Activated CD8-positive, alpha-beta memory T cell treated with anti-CD3 and anti-CD28 coated beads, Interleukin-2, amount 50 U/mL, for 24 hours (primary cell): Measurements from ENCODE around the gene RASSF3.
"Not testable (repeated sequence)": the region's sequence is repeated elsewhere in the genome, so short reads cannot be mapped to it uniquely, and the experiment has no call there.

Experiments
- DNase-seq: peaks from one replicate; pipeline ENCODE4 v3.0.0-alpha.2; 2020; ENCODE audit errors: extremely low read depth

The RASSF3 gene

GRCh38 chr12:64633011-64633939 is 23.0 kb downstream of the RASSF3 start:
- DNase-seq: no peak

GRCh38 chr12:64633940-64634337 is 23.6 kb downstream of the RASSF3 start:
- no peak for DNase-seq

GRCh38 chr12:64634508-64635092 is 24.3 kb downstream of the RASSF3 start:
- DNase-seq: no peak

GRCh38 chr12:64635356-64635998 is 25.2 kb downstream of the RASSF3 start:
- DNase-seq: no peak

GRCh38 chr12:64636856-64637255 is 26.6 kb downstream of the RASSF3 start:
- DNase-seq: no peak

- DNase-seq: no peak
Observed at GRCh38 chr12:64639466-64639865, 29.2 kb downstream of the RASSF3 start.

- no peak for DNase-seq
Observed at GRCh38 chr12:64646318-64646717, 36.0 kb downstream of the RASSF3 start.

GRCh38 chr12:64649487-64649886 is 39.2 kb downstream of the RASSF3 start:
- DNase-seq: no peak

GRCh38 chr12:64650762-64651161 is 40.5 kb downstream of the RASSF3 start:
- no peak for DNase-seq

GRCh38 chr12:64652346-64652745 is 42.1 kb downstream of the RASSF3 start:
- no peak for DNase-seq

- no peak for DNase-seq
Observed at GRCh38 chr12:64653123-64653522, 42.8 kb downstream of the RASSF3 start.

- not testable (repeated sequence) for DNase-seq
Observed at GRCh38 chr12:64653907-64654306, 43.6 kb downstream of the RASSF3 start.

GRCh38 chr12:64655141-64655540 is 44.8 kb downstream of the RASSF3 start:
- no peak for DNase-seq

GRCh38 chr12:64656429-64656828 is 46.1 kb downstream of the RASSF3 start:
- no peak for DNase-seq

- DNase-seq: no peak
Observed at GRCh38 chr12:64658892-64659481, 48.7 kb downstream of the RASSF3 start.

- no peak for DNase-seq
Observed at GRCh38 chr12:64660237-64661018, 50.1 kb downstream of the RASSF3 start.

- DNase-seq: no peak
Observed at GRCh38 chr12:64663015-64663414, 52.7 kb downstream of the RASSF3 start.

- DNase-seq: no peak
Observed at GRCh38 chr12:64665514-64665913, 55.2 kb downstream of the RASSF3 start.

- no peak for DNase-seq
Observed at GRCh38 chr12:64666054-64666914, 56.0 kb downstream of the RASSF3 start.

GRCh38 chr12:64667793-64668192 is 57.5 kb downstream of the RASSF3 start:
- no peak for DNase-seq
